Posterior vena cava (tissue), 2 donors: Measurements from ENCODE around the gene MYMK. TPM values are rescaled to one million over a fixed set of nuclear protein-coding genes. Genes with fewer than 3 reads are reported as not detected.

Experiments
- DNase-seq: peaks from one replicate; pipeline ENCODE4 v3.0.0-alpha.2; 2020; ENCODE audit warnings: low spot score
- intact Hi-C, 2 donors: fragments of 100-400 bp; cut with DNase I; formaldehyde crosslinking; loops; one replicate each; pipeline versions ENCODE4 v1.14.1 to v1.14.2; 2022 to 2023
- total RNA-seq, 2 donors: library from RNA; stranded (reverse); fragmentation: NEBNext Ultra II Directional; extraction: Animal tissue kit (Norgen Biotek cat#: 25700); gene quantifications; one replicate each; pipeline ENCODE4 v1.2.1, GENCODE V29; 2021
- donor health status: DM: yes; HTN: yes; CAD: no.
- donor health status: DM: yes; HTN: yes; CAD: no.

The MYMK gene
- total RNA-seq, 2 donors from 2014 or later, result not detected

DNA sequence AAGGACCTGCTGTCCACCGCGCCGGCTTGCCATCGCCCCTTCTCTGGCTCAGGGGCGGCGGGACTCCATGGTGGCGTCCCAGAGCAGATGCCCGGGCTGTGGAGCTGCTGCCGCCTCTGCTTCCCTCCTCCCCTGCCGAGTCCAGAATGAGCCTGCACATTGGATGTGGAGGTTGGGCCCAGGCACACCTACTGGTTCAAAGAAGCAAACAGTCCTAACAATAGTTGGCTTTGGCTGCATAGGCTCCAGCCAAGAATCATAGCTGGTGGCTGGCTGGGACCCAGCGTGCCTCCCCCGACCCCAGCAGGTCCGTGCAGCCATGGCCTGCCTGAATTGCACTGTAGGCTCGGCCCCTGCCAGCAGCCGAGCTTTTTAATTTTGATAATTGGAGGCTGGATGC is 35.6 kb upstream of the MYMK start:
- intact Hi-C loops, result no loop called here
- no peak for DNase-seq

DNA sequence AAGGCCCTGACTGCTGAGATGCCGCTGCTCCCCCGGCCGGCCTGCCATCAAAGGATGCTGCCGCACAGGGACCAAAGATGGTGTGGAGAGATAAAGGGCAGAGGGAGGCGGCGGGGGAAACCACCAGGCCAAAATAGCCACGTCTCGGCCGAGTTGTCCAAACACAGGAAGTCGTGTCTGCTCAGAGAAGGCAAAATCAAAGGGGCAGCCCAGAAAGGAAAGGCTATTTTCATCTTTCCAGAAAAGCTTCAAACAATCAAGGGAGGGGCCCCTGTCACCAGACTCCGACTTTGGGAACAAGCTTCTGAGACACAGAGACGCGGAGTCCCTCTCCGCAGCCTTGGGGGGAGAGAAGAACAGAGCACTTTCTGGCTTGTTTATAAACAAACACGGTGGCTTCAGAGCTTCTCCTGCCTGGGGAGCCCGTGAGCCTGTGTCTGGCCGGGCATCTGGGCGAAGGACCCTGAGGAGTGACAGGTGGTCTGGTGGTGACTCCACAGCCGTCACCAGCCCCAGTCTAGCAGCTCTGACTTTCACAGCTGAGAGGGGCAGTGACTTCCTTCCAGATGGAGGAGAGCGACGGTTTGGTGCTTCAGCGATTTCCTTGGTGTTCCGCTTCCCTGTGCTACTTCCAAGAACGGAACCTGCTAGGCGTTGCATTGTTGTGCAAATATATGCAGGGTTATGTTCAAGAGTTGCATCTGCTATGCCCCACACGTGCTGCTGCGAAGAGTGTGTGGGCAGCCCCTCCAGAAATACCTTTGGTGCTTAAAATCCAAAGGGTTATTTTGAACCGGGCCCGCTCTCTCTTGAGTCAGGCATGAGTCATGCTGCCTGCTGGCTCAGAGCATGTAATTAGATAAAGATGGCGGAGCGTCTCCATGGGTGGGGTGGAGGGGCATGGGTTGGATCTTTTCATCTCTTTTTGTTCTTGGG is 33.7 kb upstream of the MYMK start:
- intact Hi-C loops, result no loop called here
- no peak for DNase-seq

DNA sequence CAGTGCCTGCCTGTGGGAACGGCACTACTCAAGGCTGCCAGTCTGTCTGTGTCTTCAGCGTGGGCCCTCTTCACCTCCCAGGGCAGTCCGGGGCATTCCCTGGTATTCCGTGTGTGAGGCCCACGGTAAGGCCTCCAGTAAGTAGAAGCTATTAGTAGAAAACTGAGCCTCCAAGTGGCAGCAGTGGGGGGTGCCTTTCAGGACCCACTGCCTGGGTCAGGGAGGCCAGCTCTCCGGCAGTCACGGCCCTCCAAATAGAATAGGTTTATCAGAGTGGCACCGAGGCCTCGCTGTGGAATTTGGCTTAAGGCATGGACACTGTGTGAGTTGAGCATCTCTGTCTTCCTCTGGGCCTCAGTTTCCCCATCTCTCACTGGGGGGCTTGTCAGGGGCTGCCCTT is 32.8 kb upstream of the MYMK start:
- intact Hi-C loops, result no loop called here
- no peak for DNase-seq

DNA sequence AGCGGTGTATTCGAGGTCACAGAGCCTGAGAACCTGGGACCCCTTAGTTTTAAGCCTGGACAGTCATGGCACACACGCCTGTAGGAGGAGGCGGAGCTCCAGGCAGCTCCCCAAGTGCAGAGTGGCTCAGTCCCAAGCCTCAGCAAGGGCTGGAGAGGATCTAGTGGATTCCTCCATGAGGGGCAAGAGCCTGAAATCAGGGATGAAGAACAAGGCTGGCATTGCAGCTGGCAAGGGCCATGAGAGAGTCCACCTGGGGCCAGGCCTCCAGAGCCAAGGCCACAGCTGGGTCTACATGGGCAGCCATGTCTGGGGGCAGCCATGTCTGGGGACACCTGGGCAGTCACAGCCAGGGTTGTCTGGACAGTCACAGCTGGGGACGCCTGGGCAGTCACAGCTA is 31.6 kb upstream of the MYMK start:
- intact Hi-C loops, result no loop called here
- no peak for DNase-seq

DNA sequence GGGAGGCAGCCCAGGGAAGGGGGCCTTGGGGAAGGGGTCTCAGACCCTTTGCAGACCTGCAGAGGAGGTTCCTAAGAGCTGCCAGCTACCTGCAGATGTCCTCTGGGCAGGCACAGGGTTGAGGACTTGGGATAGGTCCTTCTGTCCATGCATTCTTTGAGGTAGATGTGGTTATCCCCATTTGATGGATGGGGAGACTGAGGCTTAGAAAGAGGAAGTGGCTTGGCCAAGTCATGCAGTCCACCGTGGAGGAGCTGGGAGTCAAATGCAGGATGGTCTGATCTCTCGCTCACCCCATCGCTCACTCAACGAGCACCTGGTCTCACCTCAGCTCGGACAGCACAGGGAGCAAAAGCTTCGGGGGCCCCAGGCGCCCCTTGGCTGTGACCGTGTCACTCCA is 30.0 kb upstream of the MYMK start:
- DNase-seq, result no peak
- intact Hi-C loops, result no loop called here

DNA sequence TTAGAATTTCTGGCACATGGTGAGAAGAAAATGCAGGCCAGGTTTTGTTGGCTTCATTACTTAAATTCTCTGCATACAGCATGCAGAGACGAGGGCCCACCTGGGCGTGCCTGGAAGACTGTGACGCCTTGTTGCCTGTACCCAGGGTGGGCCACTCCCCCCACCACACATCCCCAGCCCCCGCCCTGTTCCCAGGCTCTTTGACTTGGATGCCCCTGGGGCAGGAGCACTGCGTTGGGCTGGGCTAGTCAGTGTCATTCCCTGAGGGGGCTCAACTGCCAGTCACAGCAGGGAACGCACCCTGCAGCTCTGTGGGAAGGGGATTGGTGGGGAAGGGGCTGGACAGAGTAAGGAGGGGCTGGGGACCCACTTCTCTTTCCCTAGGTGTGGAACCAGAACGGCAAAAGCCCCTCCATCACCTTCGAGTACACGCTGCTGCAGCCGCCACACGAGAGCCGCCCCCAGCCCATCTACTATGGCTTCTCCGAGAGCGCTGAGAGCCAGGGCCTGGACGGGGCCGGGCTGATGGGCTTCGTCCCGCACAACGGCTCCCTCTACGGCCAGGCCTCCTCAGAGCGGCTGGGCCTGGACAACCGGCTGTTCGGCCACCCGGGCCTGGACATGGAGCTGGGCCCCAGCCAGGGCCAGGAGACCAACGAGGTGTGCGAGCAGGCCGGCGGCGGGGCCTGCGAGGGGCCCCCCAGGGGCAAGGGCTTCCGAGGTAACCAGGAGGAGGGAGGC is 29.4 kb upstream of the MYMK start:
- intact Hi-C loops, result no loop called here

DNA sequence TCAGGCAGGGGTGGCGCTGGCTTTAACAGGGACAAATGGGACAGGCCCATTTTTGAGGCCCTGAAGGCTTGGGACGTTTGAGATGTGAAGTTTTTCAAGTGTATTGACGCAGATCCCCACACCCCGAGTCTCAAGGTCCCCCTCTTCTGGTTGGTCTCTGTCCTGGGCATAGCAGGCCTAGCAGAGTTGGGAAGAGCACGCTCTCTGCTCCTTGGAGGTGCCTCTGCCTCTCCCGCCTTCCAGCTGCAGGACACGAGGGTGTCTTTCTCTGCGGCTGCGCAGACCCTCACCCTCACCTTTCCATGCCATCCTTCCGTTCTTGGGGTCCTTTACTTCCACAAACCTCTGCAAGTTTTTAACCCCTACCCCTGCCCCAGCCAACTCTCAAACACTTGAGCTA is 28.4 kb upstream of the MYMK start:
- DNase-seq, result no peak
- intact Hi-C loops, result no loop called here

More for the DNA sequence above, 29.4 kb upstream of the MYMK start:
- no peak for DNase-seq

DNA sequence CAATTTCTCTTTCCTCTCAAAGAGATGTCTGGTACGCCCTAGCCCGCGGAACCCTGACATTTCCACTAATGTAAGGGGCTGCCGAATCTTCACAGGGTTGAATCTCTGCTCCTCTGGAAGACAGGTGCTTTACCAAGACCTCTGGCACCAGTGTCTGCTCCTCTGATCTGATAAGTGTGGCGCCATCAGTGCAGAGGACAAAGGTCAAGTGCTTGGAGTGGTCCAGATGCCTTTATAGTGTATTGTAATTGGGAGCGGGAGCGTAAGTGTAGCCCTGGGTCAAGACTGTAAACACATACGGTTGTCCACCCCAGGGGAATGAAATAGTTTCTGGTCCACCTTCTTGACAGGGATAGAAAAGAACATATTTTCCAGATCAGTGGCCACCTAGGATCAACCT is 27.5 kb upstream of the MYMK start:
- intact Hi-C loops, result no loop called here
- no peak for DNase-seq

DNA sequence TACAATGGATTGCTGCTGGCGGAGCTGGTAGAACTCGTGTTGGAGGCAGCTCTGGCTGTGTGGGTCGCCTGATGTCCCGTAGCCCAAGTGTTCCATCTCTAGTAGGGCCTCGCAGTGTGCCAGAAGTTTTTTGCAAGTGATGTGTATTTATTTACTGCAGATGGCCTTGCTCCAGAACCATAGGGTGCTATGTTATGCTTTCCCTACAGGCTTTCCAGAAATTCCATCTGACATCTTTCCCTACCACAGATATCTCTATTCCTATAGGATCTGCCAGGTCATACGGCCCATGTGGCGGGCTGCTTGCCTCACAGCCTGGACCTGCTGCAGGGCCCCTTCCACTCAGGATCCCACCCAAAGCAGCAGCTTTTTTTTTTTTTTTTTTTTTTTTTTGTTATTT is 26.7 kb upstream of the MYMK start:
- intact Hi-C loops, result no loop called here
- no peak for DNase-seq

DNA sequence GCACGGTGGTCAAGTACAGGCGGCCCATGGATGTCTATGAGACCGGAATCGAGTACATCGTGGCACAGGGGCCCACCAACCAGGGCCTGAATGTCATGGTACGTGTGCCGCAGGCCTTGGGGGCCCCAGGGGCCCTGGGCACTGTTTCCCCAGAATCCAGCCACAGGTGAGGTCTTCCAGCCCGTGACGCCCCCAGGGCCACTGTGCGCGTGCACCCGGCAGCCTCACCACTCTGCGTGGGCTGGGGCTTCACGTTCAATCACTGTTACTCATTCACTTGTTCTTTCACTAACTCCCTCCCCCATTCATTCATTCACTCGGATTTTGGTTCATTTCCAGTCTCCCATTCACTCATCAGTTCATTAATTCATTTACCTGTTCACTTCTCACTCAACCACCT is 22.4 kb upstream of the MYMK start:
- DNase-seq, result no peak
- intact Hi-C loops, result no loop called here

DNA sequence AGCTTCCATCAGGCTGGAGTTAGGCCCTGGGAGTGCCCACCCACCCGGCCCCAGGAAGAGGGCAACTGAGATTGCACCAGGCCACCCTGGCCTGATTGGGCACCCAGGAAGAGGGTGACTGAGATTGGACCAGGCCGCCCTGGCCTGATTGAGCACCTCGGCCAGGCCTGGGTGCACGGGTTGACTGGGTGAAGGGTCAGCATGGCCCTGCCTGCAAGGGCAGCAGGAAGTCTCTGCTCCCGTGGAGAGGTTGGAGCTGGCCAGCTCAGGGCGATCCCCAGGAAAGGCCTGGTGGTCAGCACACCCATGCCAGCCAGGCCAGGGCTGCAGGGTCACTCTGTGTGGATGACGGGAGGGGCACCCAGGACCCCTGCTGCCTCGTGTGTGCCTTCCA is 21.5 kb upstream of the MYMK start:
- no peak for DNase-seq
- intact Hi-C loops, result no loop called here

DNA sequence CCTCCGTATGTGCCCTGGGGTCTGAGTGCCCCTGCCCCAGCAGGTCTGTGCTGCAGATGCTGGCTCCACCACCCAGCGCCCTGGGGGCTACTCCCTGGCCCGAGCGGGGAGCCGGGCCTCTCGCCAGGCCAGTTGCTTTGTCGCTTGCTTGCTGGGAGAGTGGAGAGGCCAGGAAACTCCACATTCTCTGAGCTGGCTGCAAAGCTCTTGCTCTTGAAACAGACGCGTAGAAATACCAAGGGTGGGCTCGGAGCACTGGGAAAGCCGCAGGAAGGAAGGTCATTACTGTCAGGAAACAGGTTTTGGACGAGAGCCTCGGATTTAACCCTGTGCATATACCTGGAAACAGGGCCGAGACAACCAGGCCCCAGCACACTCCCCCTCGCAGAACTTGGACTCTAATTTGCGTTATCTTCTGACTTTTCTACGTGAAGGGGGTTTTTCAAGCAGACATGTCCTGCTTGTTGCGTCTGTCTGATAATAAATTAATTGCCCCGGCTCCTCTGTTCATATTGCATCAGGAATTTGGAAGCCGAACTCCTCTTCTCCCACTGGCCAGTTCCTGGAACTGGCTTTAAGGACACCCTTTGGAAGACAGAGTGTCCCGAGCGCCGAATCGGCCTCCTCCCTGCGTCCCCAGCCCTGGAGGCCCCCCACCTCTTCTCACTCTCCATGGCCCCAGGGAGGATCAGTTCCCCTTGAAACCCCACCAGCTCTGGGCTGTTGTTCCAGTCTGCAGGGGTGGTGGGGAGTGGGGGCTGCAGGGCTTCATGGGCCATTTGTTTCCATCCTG is 20.9 kb upstream of the MYMK start:
- intact Hi-C loops, result no loop called here
- DNase-seq, result no peak

DNA sequence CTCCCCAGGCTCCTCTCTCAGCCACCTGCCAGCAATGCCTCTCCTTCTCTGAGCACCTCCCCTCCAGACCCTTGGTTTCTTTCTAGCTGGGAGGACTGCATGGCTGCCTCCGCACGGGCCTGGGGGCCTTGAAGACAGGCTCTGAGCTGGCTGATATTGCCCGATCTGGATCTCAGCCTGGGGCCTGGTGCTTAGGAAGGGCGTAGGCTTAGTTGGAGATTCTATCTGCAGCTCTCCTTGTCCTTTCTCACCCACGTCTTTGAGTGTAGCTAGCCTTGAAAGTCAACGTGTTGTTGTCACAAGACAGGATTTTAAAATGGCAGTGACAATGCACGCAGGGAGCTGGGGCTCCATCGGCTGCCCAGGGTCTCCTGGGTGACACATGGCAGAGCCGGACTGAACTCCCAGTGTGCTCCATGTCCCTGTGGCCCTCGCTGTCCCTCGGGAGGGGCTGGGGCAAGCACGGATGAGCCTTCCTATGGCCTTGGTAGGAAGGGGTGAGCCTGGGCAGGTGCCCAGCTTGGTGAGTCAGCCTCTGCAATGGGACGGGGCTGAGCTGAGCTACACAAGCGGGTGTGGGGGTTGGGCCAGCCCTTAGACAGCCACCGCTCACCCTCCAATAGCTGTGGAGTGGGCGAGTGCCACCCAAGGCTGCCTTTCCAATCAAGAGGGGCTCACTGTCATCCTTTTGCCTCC is 19.2 kb upstream of the MYMK start:
- DNase-seq, result no peak
- intact Hi-C loops, result no loop called here

DNA sequence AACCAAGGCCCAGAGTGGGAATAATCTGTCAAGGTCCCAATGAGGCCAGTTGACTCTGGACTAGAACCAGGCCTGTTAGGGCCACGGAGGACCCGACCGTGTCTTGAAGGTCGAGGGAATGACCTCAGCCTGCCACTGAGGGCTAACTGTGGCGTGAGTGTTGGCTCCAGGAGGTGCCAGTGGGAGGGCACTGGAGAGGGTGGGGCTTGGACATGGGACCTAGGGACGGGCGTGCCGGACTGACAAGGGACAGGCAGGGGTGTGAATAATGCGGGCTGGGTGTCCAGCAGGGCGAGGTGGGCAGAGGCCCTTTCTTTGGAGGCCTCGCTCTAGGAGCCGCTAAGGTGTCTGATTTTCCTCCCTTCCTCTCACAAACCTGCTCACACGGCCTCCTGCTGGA is 17.2 kb upstream of the MYMK start:
- DNase-seq, result no peak
- intact Hi-C loops, result no loop called here

DNA sequence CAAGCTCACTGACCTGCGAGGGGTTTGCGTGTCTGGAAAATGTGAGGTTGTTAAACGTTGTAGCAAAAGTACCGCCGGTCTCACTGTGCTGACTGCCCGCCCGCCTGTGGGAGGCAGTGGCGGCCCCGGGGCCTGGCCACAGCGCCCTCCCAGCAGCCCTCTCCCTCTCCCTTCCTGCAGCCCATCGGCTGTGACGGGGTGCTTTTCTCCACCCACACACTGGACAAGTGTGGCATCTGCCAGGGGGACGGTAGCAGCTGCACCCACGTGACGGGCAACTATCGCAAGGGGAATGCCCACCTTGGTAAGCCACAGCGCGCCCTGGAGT is 15.9 kb upstream of the MYMK start:
- no peak for DNase-seq
- intact Hi-C loops, result no loop called here

DNA sequence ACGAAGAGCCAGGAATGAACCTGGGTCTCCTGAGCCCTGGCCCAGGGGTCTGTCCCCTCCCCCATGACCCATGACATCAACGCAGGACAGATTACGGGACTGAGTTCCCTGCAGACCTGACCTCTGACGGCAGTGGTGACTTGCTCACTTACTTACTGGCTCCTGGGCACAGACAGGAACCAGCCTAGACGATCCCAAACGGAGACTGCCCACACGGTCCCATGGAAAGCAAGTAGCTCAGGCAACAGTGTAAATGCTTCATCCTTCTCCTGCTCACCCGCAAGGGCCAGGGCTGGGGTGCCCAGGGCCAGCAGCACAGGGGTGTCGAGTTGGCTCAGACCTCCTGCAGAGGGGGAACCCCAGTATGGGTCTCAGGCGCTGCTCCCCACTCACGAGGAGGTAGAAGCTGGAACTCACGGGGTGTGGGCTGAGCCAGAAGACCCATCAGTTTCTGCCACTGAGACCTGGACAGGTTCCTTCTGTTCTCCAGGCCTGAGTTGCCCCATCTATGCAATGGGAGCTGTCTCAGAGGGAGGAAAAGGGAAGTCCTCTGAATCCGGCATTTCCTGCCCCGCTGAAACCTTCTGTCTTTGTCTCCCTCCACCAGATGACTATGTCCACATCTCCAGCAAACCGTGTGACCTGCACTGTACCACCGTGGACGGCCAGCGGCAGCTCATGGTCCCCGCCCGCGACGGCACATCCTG is 15.4 kb upstream of the MYMK start:
- no peak for DNase-seq
- intact Hi-C loops, result loop anchor here in 1 of 2 donors (10.0 kb wide), 1 partner anchor 185 kb away; no protein-coding TSS in a partner anchor

DNA sequence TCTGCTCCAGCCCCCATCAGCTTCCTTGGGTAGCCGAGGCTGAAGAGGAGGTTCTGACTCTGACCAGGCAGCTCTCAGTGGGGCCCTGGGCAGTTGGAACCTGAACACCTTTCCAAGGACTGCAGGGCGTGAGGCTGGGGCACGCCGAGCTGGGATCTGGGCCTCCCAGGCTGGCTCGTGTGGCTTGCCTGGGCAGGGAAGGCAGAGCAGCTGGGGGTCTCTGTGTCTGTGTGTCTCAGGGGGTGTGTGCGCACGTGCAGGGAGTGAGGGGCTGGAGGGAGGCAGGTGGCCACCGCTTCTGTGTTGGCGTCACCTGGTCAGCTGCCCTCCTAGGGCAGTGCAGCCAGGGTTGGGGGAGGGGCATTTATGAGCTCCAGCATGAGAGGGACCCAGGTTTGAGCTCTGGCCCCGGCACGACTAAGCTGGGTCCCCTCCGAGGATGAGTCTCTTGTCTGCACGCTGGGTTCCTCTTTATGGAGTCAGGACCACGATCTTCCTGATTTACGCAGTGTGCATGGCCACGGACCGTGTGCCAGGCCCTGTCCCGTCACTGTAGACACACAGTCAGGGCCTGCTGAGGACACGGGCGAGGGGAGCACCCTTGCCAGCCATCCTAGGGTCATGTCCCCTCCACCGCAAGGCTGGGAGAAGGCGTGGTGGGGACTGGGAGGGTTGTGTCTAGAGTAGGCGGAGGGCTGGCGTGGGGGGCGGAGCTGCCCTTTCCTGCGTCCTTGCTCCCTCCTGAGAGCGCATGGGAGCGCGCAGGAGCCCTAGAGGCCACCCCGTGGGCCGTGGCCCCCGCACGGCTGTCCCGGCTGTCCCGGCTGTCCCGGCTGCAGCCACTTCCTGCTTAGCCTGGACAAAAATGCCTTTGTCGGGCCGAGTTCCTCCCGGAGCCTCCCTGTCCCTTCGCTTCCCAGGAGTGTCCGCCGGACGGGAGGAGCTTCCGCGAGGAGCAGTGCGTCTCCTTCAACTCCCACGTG is 14.4 kb upstream of the MYMK start:
- intact Hi-C loops, result loop anchor here in 1 of 2 donors (10.0 kb wide), 1 partner anchor 186 kb away; no protein-coding TSS in a partner anchor
- no peak for DNase-seq

DNA sequence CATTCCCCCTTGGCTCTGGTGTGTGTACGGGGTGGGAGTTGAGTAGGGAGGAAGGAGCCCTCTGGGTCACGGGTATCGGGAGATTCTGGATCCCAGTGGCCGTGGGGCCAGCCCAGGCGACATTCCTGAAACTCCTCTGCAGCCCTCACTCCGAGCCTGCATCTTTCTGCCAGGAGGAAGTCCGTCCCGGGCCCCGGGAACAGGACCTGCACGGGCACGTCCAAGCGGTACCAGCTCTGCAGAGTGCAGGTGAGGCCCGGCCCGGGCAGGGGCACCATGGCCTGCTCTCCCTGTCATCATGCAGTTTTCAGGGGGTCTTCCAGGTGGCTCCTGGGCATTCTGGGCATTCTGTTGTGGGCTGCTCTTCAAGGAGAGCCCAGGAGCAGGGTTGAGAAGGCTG is 13.4 kb upstream of the MYMK start:
- DNase-seq, result no peak
- intact Hi-C loops, result loop anchor here in 1 of 2 donors (10.0 kb wide), 1 partner anchor 187 kb away; no protein-coding TSS in a partner anchor
